ENCODE results near the gene PPP1R13L.

- TF ChIP-seq CTCF (IDR thresholded peaks at IDR 0.05) (no peak), POLR2AphosphoS5 (IDR thresholded peaks at IDR 0.05) (no peak), POLR2A (IDR thresholded peaks at IDR 0.05; ENCODE audit: low read depth) (no peak)
Observed at GRCh38 chr19:45440873-45441654, 36.2 kb upstream of the PPP1R13L start.

All from esophagus muscularis mucosa (tissue), 3 donors.